PFSK-1 (cell line): Measurements from ENCODE around the gene CXCL17. TPM values are rescaled to one million over a fixed set of nuclear protein-coding genes. Genes with fewer than 3 reads are reported as not detected.

Source experiments
- FOXP2 ChIP-seq: optimal IDR thresholded peaks from 2 replicates; pipeline ENCODE3; 2011; ENCODE audit warnings: borderline replicate concordance, control low read depth, inconsistent platforms; ENCODE audit not compliant: insufficient read depth; ENCODE audit errors: extremely low read length, extremely low read depth
- POLR2AphosphoS5 ChIP-seq: IDR thresholded peaks from 2 replicates; pipeline ENCODE4 v1.6.1; 2012; ENCODE audit warnings: low read depth, mild to moderate bottlenecking, control low read depth, low read length, moderate library complexity
- SIN3A ChIP-seq: IDR thresholded peaks from 2 replicates; pipeline ENCODE4 v1.6.1; 2012; ENCODE audit warnings: mild to moderate bottlenecking, low read length, moderate library complexity, borderline replicate concordance; ENCODE audit not compliant: insufficient read depth
- TAF1 ChIP-seq: IDR thresholded peaks from 2 replicates; pipeline ENCODE4 v1.6.1; 2012; ENCODE audit warnings: low read length, control low read depth, borderline replicate concordance; ENCODE audit not compliant: insufficient read depth
- polyA plus RNA-seq: library from polyadenylated mRNA; unstranded; fragments of >200 nt; gene quantifications from one replicate; pipeline ENCODE4 v1.2.1, GENCODE V29; 2012; ENCODE audit warnings: low read depth, missing spikeins; ENCODE audit not compliant: insufficient read length
- TF ChIP-seq, protein P1 (sequence below), 2 experiments: IDR thresholded peaks; 2 replicates each; pipeline versions ENCODE4 v1.6.1 to v1.8.0; 2011 to 2012; ENCODE audit warnings: low read depth in 2 of 2, low read length in 2 of 2, control low read depth in 1 of 2, inconsistent platforms in 1 of 2, mild to moderate bottlenecking in 1 of 2, moderate library complexity in 1 of 2; ENCODE audit not compliant: insufficient read depth in 1 of 2

The CXCL17 gene, protein sequence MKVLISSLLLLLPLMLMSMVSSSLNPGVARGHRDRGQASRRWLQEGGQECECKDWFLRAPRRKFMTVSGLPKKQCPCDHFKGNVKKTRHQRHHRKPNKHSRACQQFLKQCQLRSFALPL
- not detected for polyA plus RNA-seq

DNA sequence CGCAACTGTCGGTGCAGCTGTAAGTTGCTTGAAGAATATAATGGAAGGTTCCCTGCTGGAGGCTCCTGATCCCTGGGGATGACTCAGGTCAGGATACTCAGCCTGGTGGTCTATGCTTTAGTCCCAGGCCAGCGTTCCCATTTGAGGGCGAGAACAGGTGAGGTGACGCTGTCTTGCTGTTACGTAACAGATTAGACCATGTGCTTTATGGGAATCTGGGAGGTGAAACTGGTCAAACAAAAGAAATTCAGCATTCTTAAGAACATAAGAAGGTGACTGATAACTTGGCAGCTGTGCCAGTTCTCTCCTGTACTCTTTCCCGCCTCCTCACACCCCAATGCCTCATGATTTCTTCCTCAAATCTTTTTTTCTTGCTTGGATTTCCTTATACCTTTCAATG lies at the start of gene CXCL17:
Gene CXCL17, minus strand, starts transcription at position 114 of the 400 bp plus-strand sequence. CDS start 114 bp downstream, outside the sequence.
- TF ChIP-seq POLR2AphosphoS5, result no peak
- TF ChIP-seq, protein P1, sequence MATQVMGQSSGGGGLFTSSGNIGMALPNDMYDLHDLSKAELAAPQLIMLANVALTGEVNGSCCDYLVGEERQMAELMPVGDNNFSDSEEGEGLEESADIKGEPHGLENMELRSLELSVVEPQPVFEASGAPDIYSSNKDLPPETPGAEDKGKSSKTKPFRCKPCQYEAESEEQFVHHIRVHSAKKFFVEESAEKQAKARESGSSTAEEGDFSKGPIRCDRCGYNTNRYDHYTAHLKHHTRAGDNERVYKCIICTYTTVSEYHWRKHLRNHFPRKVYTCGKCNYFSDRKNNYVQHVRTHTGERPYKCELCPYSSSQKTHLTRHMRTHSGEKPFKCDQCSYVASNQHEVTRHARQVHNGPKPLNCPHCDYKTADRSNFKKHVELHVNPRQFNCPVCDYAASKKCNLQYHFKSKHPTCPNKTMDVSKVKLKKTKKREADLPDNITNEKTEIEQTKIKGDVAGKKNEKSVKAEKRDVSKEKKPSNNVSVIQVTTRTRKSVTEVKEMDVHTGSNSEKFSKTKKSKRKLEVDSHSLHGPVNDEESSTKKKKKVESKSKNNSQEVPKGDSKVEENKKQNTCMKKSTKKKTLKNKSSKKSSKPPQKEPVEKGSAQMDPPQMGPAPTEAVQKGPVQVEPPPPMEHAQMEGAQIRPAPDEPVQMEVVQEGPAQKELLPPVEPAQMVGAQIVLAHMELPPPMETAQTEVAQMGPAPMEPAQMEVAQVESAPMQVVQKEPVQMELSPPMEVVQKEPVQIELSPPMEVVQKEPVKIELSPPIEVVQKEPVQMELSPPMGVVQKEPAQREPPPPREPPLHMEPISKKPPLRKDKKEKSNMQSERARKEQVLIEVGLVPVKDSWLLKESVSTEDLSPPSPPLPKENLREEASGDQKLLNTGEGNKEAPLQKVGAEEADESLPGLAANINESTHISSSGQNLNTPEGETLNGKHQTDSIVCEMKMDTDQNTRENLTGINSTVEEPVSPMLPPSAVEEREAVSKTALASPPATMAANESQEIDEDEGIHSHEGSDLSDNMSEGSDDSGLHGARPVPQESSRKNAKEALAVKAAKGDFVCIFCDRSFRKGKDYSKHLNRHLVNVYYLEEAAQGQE (IDR thresholded peaks at IDR 0.05; ENCODE audit: insufficient read depth in 1 of 2, low read depth in 2 of 2, low read length in 2 of 2), result no peak

DNA sequence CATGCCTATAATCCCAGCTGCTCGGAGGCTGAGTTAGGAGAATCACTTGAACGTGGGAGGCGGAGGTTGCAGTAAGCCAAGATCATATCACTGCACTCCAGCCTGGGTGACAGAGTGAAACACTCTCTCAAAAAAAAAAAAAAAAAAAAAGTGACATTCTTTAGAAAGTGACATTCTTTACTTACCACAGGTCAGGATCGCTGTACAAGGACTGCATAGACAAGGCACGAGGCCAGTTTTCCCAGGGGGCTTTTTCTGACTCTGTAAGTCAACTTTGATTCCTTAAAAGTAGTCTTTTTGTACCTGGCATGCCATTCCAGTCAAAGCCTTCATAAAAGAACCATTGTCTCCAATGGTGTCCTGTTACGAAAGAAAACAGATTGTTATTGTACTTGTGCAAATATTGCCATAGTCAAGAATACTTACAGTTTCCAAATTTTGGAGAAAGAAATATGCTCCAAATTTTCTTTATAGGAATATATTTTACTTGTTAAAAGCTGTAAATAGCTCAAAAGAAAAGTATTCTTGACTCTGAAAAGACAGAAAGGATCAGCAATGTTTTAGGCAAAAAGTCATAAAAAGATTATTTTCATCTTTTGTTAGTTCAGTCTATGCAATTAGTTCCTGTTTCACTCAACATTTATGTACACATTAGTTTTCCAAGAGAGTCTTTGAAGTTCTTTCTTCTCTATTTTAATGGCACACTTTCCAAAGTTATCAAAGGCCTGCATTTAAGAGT lies 46.2 kb upstream of the CXCL17 start:
- TF ChIP-seq, protein P1 (IDR thresholded peaks at IDR 0.05; ENCODE audit: insufficient read depth in 1 of 2, low read depth in 2 of 2, low read length in 2 of 2), result no peak
- TF ChIP-seq SIN3A, result no peak
- TF ChIP-seq FOXP2, result no peak
- no peak for TF ChIP-seq POLR2AphosphoS5
- no peak for TF ChIP-seq TAF1

DNA sequence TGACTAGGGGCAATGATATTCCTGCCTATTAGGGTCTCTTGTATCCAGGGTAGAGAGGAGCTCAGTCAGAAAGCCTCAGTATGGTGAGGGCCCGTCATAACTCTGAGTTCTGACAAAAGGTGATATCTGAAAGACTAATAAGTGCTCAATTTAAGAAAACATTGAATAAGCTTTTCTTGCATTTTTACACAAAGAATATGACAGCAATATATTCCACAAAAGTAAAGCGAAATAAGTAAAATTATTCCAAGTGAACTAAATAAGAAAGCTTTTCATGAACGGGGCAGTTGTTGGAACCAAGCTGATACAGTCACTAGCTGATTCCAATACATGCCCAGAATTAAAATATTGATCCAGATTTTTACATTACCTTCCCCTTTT lies 45.0 kb upstream of the CXCL17 start:
- TF ChIP-seq, protein P1 (IDR thresholded peaks at IDR 0.05; ENCODE audit: insufficient read depth in 1 of 2, low read depth in 2 of 2, low read length in 2 of 2), result no peak
- TF ChIP-seq TAF1 (no peak), POLR2AphosphoS5 (no peak), SIN3A (no peak), FOXP2 (no peak)

DNA sequence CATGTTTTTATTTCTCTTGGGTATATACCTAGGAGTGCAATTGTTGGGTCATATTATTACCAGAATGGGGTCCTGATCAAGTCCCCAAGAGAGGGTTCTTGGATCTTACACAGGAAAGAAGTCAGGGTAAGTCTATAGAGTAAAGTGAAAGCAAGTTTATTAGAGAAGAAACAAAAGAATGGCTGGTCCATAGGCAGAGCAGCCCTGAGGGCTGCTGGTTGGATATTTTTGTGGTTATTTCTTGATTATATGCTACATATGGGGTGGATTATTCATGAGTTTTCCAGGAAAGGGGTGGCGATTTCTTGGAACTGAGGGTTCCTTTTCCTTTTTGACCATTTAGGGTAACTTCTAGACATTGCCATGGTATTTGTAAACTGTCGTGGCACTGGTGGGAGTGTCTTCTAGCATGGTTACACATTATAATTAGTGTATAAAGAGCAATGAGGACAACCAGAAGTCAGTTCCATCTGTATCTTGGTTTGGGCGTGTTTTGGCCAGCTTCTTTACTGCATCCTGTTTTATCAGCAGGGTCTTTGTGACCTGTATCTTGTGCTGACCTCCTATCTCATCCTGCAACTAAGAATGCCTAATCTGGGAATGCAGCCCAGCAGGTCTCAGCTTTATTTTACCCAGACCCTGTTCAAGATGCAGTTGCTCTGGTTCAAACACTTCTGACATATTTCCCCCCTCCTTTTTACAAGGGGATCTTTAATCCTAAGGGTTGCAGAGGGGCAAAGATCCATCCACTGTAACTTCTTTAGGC lies 44.5 kb upstream of the CXCL17 start:
- TF ChIP-seq POLR2AphosphoS5 (no peak), TAF1 (no peak), FOXP2 (no peak), SIN3A (no peak)
- TF ChIP-seq, protein P1 (IDR thresholded peaks at IDR 0.05; ENCODE audit: insufficient read depth in 1 of 2, low read depth in 2 of 2, low read length in 2 of 2), result no peak
